Mesenchymal stem cell (in vitro differentiated cells and primary cell): ENCODE data around the gene PDCD6IP. TPM values are rescaled to one million over a fixed set of nuclear protein-coding genes. Genes with fewer than 3 reads are reported as not detected.

Source experiments
- DNase-seq: peaks from one replicate; pipeline ENCODE4 v3.0.0-alpha.2; 2013
- H2AFZ ChIP-seq: one replicate; pipeline ENCODE4 v1.6.1; 2013; ENCODE audit warnings: low read depth, mild to moderate bottlenecking, control low read depth, inconsistent platforms, low read length, moderate library complexity
- H2AK5ac ChIP-seq: 2 replicates; pipeline ENCODE4 v1.6.1; 2013; ENCODE audit warnings: low read length, moderate library complexity, mild to moderate bottlenecking, inconsistent platforms; ENCODE audit not compliant: severe bottlenecking
- H2BK120ac ChIP-seq: one replicate; pipeline ENCODE4 v1.6.1; 2013; ENCODE audit warnings: low read depth, mild to moderate bottlenecking, inconsistent platforms, low read length, moderate library complexity
- H2BK12ac ChIP-seq, 2 experiments: one replicate each; pipeline ENCODE4 v1.6.1; 2013; ENCODE audit warnings: inconsistent platforms in 2 of 2, low read length in 2 of 2, mild to moderate bottlenecking in 2 of 2, moderate library complexity in 2 of 2, control low read depth in 1 of 2
- H2BK15ac ChIP-seq: one replicate; pipeline ENCODE4 v1.6.1; 2013; ENCODE audit warnings: mild to moderate bottlenecking, low read depth, inconsistent platforms; ENCODE audit not compliant: poor library complexity, severe bottlenecking
- H2BK5ac ChIP-seq: 2 replicates; pipeline ENCODE4 v1.6.1; 2013; ENCODE audit warnings: low read depth, mild to moderate bottlenecking, low read length, control low read depth, inconsistent platforms; ENCODE audit not compliant: poor library complexity, severe bottlenecking
- H3K14ac ChIP-seq, 2 experiments: one replicate each; pipeline ENCODE4 v1.6.1; 2013; ENCODE audit warnings: inconsistent platforms in 2 of 2, low read length in 2 of 2, control low read depth in 1 of 2, mild to moderate bottlenecking in 1 of 2, moderate library complexity in 1 of 2
- H3K18ac ChIP-seq, 2 experiments: one replicate each; pipeline ENCODE4 v1.6.1; 2013; ENCODE audit warnings: inconsistent platforms in 2 of 2, low read length in 2 of 2, control low read depth in 1 of 2, low read depth in 1 of 2, mild to moderate bottlenecking in 1 of 2
- H3K23ac ChIP-seq, 2 experiments: one replicate each; pipeline ENCODE4 v1.6.1; 2013; ENCODE audit warnings: inconsistent platforms in 2 of 2, low read length in 2 of 2, mild to moderate bottlenecking in 2 of 2, moderate library complexity in 2 of 2, control low read depth in 1 of 2
- H3K27ac ChIP-seq: 2 replicates; pipeline ENCODE4 v1.5.1; 2013; ENCODE audit warnings: mild to moderate bottlenecking, moderate library complexity, low read length, control low read depth, inconsistent platforms; ENCODE audit not compliant: poor library complexity, severe bottlenecking
- H3K27me3 ChIP-seq, 2 experiments: 2 replicates each; pipeline versions ENCODE4 v1.6.1 to v1.7.0; 2013; ENCODE audit warnings: low read length in 2 of 2, mild to moderate bottlenecking in 2 of 2, moderate library complexity in 2 of 2, control low read depth in 1 of 2, inconsistent platforms in 1 of 2; ENCODE audit not compliant: control insufficient read depth in 1 of 2, insufficient read depth in 1 of 2
- H3K36me3 ChIP-seq, 2 experiments: 2 replicates each; pipeline versions ENCODE4 v1.6.1 to v1.7.0; 2013; ENCODE audit warnings: low read length in 2 of 2, control low read depth in 1 of 2, inconsistent platforms in 1 of 2, low read depth in 1 of 2, mild to moderate bottlenecking in 1 of 2; ENCODE audit not compliant: insufficient read depth in 2 of 2, control insufficient read depth in 1 of 2
- H3K4ac ChIP-seq, 2 experiments: one replicate each; pipeline ENCODE4 v1.6.1; 2013; ENCODE audit warnings: inconsistent platforms in 2 of 2, low read length in 2 of 2, mild to moderate bottlenecking in 2 of 2, moderate library complexity in 2 of 2, control low read depth in 1 of 2, low read depth in 1 of 2
- H3K4me1 ChIP-seq: 2 replicates; pipeline ENCODE4 v1.6.1; 2013; ENCODE audit warnings: low read depth, low read length, control low read depth; ENCODE audit not compliant: control insufficient read depth, insufficient read depth
- H3K4me2 ChIP-seq: 2 replicates; pipeline ENCODE4 v1.6.1; 2013; ENCODE audit warnings: low read length, mild to moderate bottlenecking, inconsistent platforms; ENCODE audit not compliant: poor library complexity, severe bottlenecking
- H3K4me3 ChIP-seq, 2 experiments: 2 replicates each; pipeline versions ENCODE4 v1.5.1 to v1.7.0; 2013; ENCODE audit warnings: low read length in 2 of 2, mild to moderate bottlenecking in 2 of 2, control low read depth in 1 of 2, low read depth in 1 of 2; ENCODE audit not compliant: insufficient read depth in 1 of 2
- H3K79me1 ChIP-seq: replicated peaks from 2 replicates; pipeline ENCODE4 v1.6.1; 2013; ENCODE audit warnings: mild to moderate bottlenecking, control low read depth, low read length, inconsistent platforms; ENCODE audit not compliant: poor library complexity, severe bottlenecking
- H3K9ac ChIP-seq: 2 replicates; pipeline ENCODE4 v1.7.0; 2013; ENCODE audit warnings: mild to moderate bottlenecking, low read length, moderate library complexity
- H3K9me3 ChIP-seq: 2 replicates; pipeline ENCODE4 v1.7.0; 2013; ENCODE audit warnings: mild to moderate bottlenecking, low read length; ENCODE audit not compliant: control insufficient read depth
- H4K8ac ChIP-seq: one replicate; pipeline ENCODE4 v1.6.1; 2013; ENCODE audit warnings: inconsistent platforms, mild to moderate bottlenecking, low read length, moderate library complexity
- H4K91ac ChIP-seq: one replicate; pipeline ENCODE4 v1.6.1; 2013; ENCODE audit warnings: mild to moderate bottlenecking, low read length, inconsistent platforms
- WGBS: methylation state at CpG from one replicate; pipeline ENCODE4 v1.1.7; 2013; ENCODE audit warnings: mixed read lengths; 5-methylcytosine and 5-hydroxymethylcytosine counted together
- polyA plus RNA-seq, 2 experiments: library from polyadenylated mRNA; stranded (reverse); fragments of 200-250 nt; gene quantifications; one replicate each; pipeline ENCODE4 v1.2.3, GENCODE V29; 2013

PDCD6IP gene, protein sequence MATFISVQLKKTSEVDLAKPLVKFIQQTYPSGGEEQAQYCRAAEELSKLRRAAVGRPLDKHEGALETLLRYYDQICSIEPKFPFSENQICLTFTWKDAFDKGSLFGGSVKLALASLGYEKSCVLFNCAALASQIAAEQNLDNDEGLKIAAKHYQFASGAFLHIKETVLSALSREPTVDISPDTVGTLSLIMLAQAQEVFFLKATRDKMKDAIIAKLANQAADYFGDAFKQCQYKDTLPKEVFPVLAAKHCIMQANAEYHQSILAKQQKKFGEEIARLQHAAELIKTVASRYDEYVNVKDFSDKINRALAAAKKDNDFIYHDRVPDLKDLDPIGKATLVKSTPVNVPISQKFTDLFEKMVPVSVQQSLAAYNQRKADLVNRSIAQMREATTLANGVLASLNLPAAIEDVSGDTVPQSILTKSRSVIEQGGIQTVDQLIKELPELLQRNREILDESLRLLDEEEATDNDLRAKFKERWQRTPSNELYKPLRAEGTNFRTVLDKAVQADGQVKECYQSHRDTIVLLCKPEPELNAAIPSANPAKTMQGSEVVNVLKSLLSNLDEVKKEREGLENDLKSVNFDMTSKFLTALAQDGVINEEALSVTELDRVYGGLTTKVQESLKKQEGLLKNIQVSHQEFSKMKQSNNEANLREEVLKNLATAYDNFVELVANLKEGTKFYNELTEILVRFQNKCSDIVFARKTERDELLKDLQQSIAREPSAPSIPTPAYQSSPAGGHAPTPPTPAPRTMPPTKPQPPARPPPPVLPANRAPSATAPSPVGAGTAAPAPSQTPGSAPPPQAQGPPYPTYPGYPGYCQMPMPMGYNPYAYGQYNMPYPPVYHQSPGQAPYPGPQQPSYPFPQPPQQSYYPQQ
- polyA plus RNA-seq (2013, experiment 1 of 2), result 138 TPM
- polyA plus RNA-seq (2013, experiment 2 of 2), result 128 TPM

- H2AK5ac ChIP-seq, result no peak within 1 kb of the TSS
- peak within 1 kb of the TSS; percentile 39 for H2BK15ac ChIP-seq
- under 1% methylated on average over 58 of the region's 69 CpGs for WGBS
- peak within 1 kb of the TSS; percentile 89 for H3K27ac ChIP-seq
- H4K91ac ChIP-seq, result peak within 1 kb of the TSS; percentile 93
- peak within 1 kb of the TSS in 1 of 2 experiments; percentile 86 for H3K14ac ChIP-seq
- H3K36me3 ChIP-seq, result peaks cover 0 to 18% of the 10 kb centered on the region in 2 experiments
- peak within 1 kb of the TSS; percentile 79 to 86 for H3K4ac ChIP-seq
- H3K18ac ChIP-seq, result peak within 1 kb of the TSS; percentile 80 to 91
- H2BK5ac ChIP-seq, result peak within 1 kb of the TSS; percentile 39
- peak within 1 kb of the TSS; percentile 73 to 92 for H3K4me3 ChIP-seq
- H3K9ac ChIP-seq, result peak within 1 kb of the TSS; percentile 98
- H2BK12ac ChIP-seq, result peak within 1 kb of the TSS in 1 of 2 experiments; percentile 22
- H3K4me1 ChIP-seq, result no peaks in the 10 kb centered on the region
- peaks cover 12% of the 10 kb centered on the region for H3K79me1 ChIP-seq
- peak within 1 kb of the TSS; percentile 66 for H2BK120ac ChIP-seq
- H3K9me3 ChIP-seq, result peaks cover 4% of the 10 kb centered on the region
- peak within 1 kb of the TSS; percentile 94 for H3K4me2 ChIP-seq
- H3K27me3 ChIP-seq, result no peaks in the 10 kb centered on the region
- H3K23ac ChIP-seq, result no peak within 1 kb of the TSS
- peak; percentile 93 for DNase-seq
- peak within 1 kb of the TSS; percentile 67 for H2AFZ ChIP-seq
- H4K8ac ChIP-seq, result peak within 1 kb of the TSS; percentile 92
Observed at GRCh38 chr3:33798418-33799201, at the start of gene PDCD6IP. TSS of gene PDCD6IP (plus strand) at chr3:33798630. CDS start at chr3:33798729, 99 bp downstream.

DNA sequence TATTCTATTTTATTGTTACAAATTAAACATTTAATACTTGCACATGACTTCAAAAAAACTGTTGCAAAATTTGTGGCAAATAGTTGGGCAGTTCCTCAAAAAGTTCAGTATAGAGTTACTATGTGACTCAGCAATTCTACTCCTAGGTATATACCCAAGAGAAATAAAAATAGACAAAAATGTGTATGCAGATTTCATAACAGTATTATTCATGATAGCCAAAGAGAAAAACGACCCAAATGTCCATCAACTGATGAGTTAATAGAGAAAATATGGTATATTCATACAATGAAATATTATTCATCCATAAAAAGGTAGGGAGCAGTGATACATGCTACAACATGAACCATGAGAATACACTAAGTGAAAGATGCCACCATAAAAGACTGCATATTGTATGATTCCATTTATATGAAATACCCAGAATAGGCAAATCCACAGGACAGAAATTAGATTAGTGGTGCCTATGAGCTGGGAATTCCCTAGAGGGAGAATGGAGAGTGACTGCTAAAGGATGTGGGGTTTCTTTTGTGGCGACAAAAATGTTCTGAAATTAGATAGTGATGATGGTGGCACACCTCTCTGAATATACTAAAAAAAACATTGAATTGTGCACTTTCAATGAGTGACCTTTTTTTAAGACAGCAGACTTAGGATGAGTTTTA is 48.8 kb upstream of the PDCD6IP start:
- no peak overlapping the region for H3K14ac ChIP-seq
- H4K8ac ChIP-seq, result no peak overlapping the region
- H2BK5ac ChIP-seq, result no peak overlapping the region
- peaks cover 7% of the 10 kb centered on the region for H3K9me3 ChIP-seq
- no peaks in the 10 kb centered on the region for H3K4me1 ChIP-seq
- H3K4me2 ChIP-seq, result no peak overlapping the region
- no peak overlapping the region for H3K18ac ChIP-seq
- no peak overlapping the region for H2AK5ac ChIP-seq
- no peak overlapping the region for H2BK12ac ChIP-seq
- no peaks in the 10 kb centered on the region for H3K27me3 ChIP-seq
- 60% methylated on average over 2 of the region's 2 CpGs for WGBS
- no peak overlapping the region for H3K4me3 ChIP-seq
- no peak overlapping the region for H2BK120ac ChIP-seq
- H3K9ac ChIP-seq, result no peak overlapping the region
- no peak overlapping the region for H4K91ac ChIP-seq
- H3K36me3 ChIP-seq, result no peaks in the 10 kb centered on the region
- no peak overlapping the region for H3K23ac ChIP-seq
- no peak overlapping the region for H3K4ac ChIP-seq
- no peak overlapping the region for H2AFZ ChIP-seq
- H3K27ac ChIP-seq, result no peak overlapping the region
- H3K79me1 ChIP-seq, result no peaks in the 10 kb centered on the region
- DNase-seq, result no peak
- H2BK15ac ChIP-seq, result no peak overlapping the region

- Histone ChIP-seq H3K4me2 (no peak overlapping the region), H4K8ac (no peak overlapping the region), H3K4me1 (no peaks in the 10 kb centered on the region), H2BK5ac (no peak overlapping the region), H3K9ac (no peak overlapping the region), H2AK5ac (no peak overlapping the region), H3K9me3 (peaks cover 12% of the 10 kb centered on the region), H3K27ac (no peak overlapping the region), H2BK15ac (no peak overlapping the region), H3K4ac (no peak overlapping the region), H3K23ac (no peak overlapping the region), H2BK120ac (no peak overlapping the region), H3K79me1 (no peaks in the 10 kb centered on the region), H4K91ac (no peak overlapping the region), H3K27me3 (no peaks in the 10 kb centered on the region), H3K18ac (no peak overlapping the region), H3K4me3 (no peak overlapping the region), H3K36me3 (no peaks in the 10 kb centered on the region), H2AFZ (no peak overlapping the region), H3K14ac (no peak overlapping the region), H2BK12ac (no peak overlapping the region)
- no peak for DNase-seq
- 100% methylated on average over 2 of the region's 3 CpGs for WGBS
Observed at GRCh38 chr3:33750211-33750548, 48.2 kb upstream of the PDCD6IP start.
